Measurements from ENCODE around the gene MIEF1. TPM values are rescaled to one million over a fixed set of nuclear protein-coding genes. Genes with fewer than 3 reads are reported as not detected.

Gene MIEF1
- total and polyA plus RNA-seq, 2 donors = 12.2 to 18.4 TPM

DNA sequence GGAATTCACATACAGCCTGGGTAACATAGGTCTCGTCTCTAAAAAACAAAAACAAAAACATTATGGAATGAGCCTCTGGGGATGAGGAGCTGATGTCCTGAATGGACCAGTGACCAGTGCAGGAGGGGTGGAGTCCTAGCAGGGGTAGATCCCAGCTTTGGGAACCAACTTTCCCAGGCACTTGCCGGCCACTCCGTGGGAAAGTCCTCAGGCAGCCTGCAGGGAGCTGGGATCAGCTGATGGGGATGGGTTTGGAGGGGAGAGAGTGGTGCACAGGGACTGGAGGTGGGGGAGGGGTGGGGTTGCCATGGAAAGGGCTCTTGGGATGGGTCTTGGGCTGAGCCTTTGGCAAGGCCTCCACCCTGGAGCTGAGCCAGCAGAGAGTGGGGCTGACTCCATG lies 26.2 kb upstream of the MIEF1 start:
- WGBS = 67% methylated on average over 3 of the region's 3 CpGs
- Histone ChIP-seq H3K36me3 (ENCODE audit: insufficient read depth) (no peaks in the 10 kb centered on the region), H3K4me3 (ENCODE audit: low read depth, low read length) (no peak overlapping the region), H3K27ac (ENCODE audit: low read depth) (no peak overlapping the region), H3K4me1 (ENCODE audit: insufficient read depth) (no peaks in the 10 kb centered on the region)
- no peak for DNase-seq (ENCODE audit: extremely low spot score)

- Histone ChIP-seq H3K4me3 (ENCODE audit: low read depth, low read length) (no peak overlapping the region), H3K4me1 (ENCODE audit: insufficient read depth) (no peaks in the 10 kb centered on the region), H3K27ac (ENCODE audit: low read depth) (no peak overlapping the region), H3K36me3 (ENCODE audit: insufficient read depth) (no peaks in the 10 kb centered on the region)
- WGBS = 83% methylated on average over 13 of the region's 13 CpGs
- no peak for DNase-seq (ENCODE audit: extremely low spot score)
These were observed 25.4 kb upstream of the MIEF1 start for GRCh38 chr22:39476664-39477063.

- WGBS = 92% methylated on average over 9 of the region's 9 CpGs
These were observed 24.5 kb upstream of the MIEF1 start for GRCh38 chr22:39477542-39477941.

DNA sequence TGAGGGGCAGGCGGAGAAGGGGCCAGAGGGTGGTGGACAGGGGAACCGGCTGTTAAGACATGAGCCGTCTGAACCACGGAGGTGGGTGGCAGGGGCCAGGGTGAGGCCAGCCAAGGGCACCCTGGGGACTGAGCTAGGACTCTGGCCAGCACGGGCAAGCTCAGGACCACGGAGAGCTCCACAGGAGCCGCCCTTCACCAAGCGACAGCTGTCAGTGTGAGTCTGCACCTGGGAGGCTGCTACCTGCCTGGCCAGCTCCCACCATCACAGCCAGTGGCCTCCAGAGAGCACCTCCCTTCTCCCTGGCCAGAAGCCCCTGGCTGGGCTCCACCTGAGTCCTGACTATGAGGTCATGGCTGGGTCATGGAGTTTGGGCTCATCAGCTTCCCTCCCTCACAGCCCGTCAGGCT lies 23.6 kb upstream of the MIEF1 start:
- no peak for DNase-seq (ENCODE audit: extremely low spot score)
- WGBS = 54% methylated on average over 9 of the region's 9 CpGs
- H3K36me3 ChIP-seq (ENCODE audit: insufficient read depth) = no peaks in the 10 kb centered on the region

More at GRCh38 chr22:39477542-39477941, 24.5 kb upstream of the MIEF1 start:
- no peaks in the 10 kb centered on the region for H3K4me1 ChIP-seq (ENCODE audit: insufficient read depth)
- DNase-seq (ENCODE audit: extremely low spot score) = no peak
- no peaks in the 10 kb centered on the region for H3K36me3 ChIP-seq (ENCODE audit: insufficient read depth)
- H3K27ac ChIP-seq (ENCODE audit: low read depth) = no peak overlapping the region
- no peak overlapping the region for H3K4me3 ChIP-seq (ENCODE audit: low read depth, low read length)

DNA sequence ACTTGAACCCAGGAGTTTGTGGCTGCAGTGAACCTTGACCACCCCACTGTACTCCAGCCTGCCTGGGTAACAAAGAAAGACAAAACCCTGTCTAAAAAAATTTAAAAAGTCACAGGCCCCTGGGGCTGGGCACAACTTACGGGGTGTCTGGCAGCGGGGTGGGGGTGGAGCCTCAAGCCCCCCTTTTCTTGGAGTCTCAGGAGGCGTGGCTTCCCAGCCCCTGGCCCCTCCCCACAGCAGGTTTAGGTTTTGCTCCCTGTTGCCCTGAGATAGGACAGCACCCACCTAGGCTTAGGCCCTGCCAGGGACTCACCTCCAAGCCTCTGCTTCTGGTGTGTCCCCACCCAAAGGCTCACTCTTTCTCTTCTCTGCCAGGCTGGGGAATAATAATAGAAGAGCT lies 22.8 kb upstream of the MIEF1 start:
- Histone ChIP-seq H3K4me3 (ENCODE audit: low read depth, low read length) (no peak overlapping the region), H3K4me1 (ENCODE audit: insufficient read depth) (no peaks in the 10 kb centered on the region), H3K36me3 (ENCODE audit: insufficient read depth) (no peaks in the 10 kb centered on the region), H3K27ac (ENCODE audit: low read depth) (no peak overlapping the region)
- WGBS = 88% methylated on average over 3 of the region's 3 CpGs
- no peak for DNase-seq (ENCODE audit: extremely low spot score)

More for the DNA sequence above, 23.6 kb upstream of the MIEF1 start:
- no peak overlapping the region for H3K4me3 ChIP-seq (ENCODE audit: low read depth, low read length)
- no peak overlapping the region for H3K27ac ChIP-seq (ENCODE audit: low read depth)
- H3K4me1 ChIP-seq (ENCODE audit: insufficient read depth) = no peaks in the 10 kb centered on the region

DNA sequence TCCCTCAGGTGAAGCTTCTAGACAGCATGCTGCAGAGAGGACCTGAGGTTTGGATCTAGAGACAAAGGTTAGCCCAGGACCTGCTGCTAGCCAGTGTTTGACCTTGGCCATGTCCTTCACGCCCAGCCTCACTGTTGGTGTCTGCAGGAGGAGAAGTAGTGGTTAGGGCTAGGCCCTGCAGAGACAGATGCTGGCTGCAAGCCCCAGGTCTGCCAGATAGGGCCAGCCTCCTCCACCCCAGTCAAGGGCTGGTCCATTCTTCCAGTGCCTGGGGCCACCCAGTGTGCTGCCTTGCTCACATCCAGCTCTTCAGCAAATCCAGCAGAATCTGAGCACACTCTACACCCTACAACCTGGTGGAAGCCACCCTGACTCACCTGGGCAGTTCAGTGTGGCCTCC lies 21.5 kb upstream of the MIEF1 start:
- DNase-seq (ENCODE audit: extremely low spot score) = no peak
- H3K4me3 ChIP-seq (ENCODE audit: low read depth, low read length) = no peak overlapping the region
- H3K36me3 ChIP-seq (ENCODE audit: insufficient read depth) = no peaks in the 10 kb centered on the region
- no peaks in the 10 kb centered on the region for H3K4me1 ChIP-seq (ENCODE audit: insufficient read depth)
- WGBS = 95% methylated on average over 1 of the region's 1 CpG
- H3K27ac ChIP-seq (ENCODE audit: low read depth) = no peak overlapping the region

DNA sequence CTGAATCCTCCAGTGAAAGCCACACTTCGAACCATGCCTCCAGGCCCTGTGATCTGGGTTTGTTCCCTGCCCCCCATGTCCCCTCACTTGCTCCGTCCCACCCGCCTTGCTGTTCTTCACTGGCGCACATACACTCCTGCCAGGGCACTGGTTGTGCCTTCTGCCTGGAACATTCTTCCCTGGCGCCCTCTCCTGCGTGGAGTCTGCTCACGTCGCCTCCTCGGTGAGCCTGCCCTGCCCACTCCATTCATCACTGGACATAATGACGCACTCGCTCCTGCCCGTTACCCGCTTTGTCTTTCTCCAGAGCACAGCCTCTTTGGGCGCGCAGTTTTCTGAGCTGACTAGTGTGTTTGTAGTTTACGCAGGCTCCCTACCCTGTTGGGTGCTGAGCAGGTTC lies 21.0 kb upstream of the MIEF1 start:
- Histone ChIP-seq H3K4me3 (ENCODE audit: low read depth, low read length) (no peak overlapping the region), H3K27ac (ENCODE audit: low read depth) (no peak overlapping the region), H3K36me3 (ENCODE audit: insufficient read depth) (no peaks in the 10 kb centered on the region), H3K4me1 (ENCODE audit: insufficient read depth) (no peaks in the 10 kb centered on the region)
- 93% methylated on average over 16 of the region's 16 CpGs for WGBS
- no peak for DNase-seq (ENCODE audit: extremely low spot score)

DNA sequence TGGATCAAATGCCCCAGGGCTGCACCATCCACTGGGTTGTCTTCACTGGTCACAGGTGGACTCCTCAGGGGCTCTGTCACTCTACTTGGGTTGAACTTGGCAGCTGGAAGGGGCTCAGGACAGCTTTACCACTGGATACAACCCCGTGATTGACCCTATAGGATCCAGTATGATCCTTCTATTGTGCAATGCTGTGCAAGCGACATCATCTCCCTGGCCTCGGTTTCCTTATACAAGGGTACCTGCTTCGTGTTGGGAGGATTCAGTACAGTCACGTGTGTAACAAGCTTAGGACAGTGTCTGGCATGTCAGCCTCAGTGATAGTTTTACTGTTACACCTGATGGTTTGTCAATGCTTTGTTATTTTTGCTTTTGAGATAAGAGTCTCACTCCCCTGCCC lies 20.5 kb upstream of the MIEF1 start:
- no peak overlapping the region for H3K4me3 ChIP-seq (ENCODE audit: low read depth, low read length)
- H3K27ac ChIP-seq (ENCODE audit: low read depth) = no peak overlapping the region
- DNase-seq (ENCODE audit: extremely low spot score) = no peak
- 90% methylated on average over 5 of the region's 5 CpGs for WGBS
- H3K36me3 ChIP-seq (ENCODE audit: insufficient read depth) = no peaks in the 10 kb centered on the region
- H3K4me1 ChIP-seq (ENCODE audit: insufficient read depth) = no peaks in the 10 kb centered on the region

- no peaks in the 10 kb centered on the region for H3K36me3 ChIP-seq (ENCODE audit: insufficient read depth)
- no peak overlapping the region for H3K27ac ChIP-seq (ENCODE audit: low read depth)
- no peak for DNase-seq (ENCODE audit: extremely low spot score)
- 88% methylated on average over 3 of the region's 3 CpGs for WGBS
- H3K4me1 ChIP-seq (ENCODE audit: insufficient read depth) = no peaks in the 10 kb centered on the region
- H3K4me3 ChIP-seq (ENCODE audit: low read depth, low read length) = no peak overlapping the region
These were observed 19.3 kb upstream of the MIEF1 start for GRCh38 chr22:39482768-39483167.

GRCh38 chr22:39486951-39487825 lies 14.9 kb upstream of the MIEF1 start:
- no peaks in the 10 kb centered on the region for H3K4me1 ChIP-seq (ENCODE audit: insufficient read depth)
- H3K27ac ChIP-seq (ENCODE audit: low read depth) = no peak overlapping the region

GRCh38 chr22:39487826-39488520 lies 14.1 kb upstream of the MIEF1 start:
- H3K36me3 ChIP-seq (ENCODE audit: insufficient read depth) = no peaks in the 10 kb centered on the region
- no peak for DNase-seq (ENCODE audit: extremely low spot score)
- 97% methylated on average over 70 of the region's 70 CpGs for WGBS
- H3K4me1 ChIP-seq (ENCODE audit: insufficient read depth) = no peaks in the 10 kb centered on the region
- no peak overlapping the region for H3K27ac ChIP-seq (ENCODE audit: low read depth)
- no peak overlapping the region for H3K4me3 ChIP-seq (ENCODE audit: low read depth, low read length)

More at GRCh38 chr22:39486951-39487825, 14.9 kb upstream of the MIEF1 start:
- no peak overlapping the region for H3K4me3 ChIP-seq (ENCODE audit: low read depth, low read length)
- 83% methylated on average over 45 of the region's 45 CpGs for WGBS
- H3K36me3 ChIP-seq (ENCODE audit: insufficient read depth) = no peaks in the 10 kb centered on the region
- DNase-seq (ENCODE audit: extremely low spot score) = no peak

GRCh38 chr22:39488563-39489083 lies 13.5 kb upstream of the MIEF1 start:
- H3K4me3 ChIP-seq (ENCODE audit: low read depth, low read length) = no peak overlapping the region
- H3K4me1 ChIP-seq (ENCODE audit: insufficient read depth) = no peaks in the 10 kb centered on the region
- H3K36me3 ChIP-seq (ENCODE audit: insufficient read depth) = no peaks in the 10 kb centered on the region
- 95% methylated on average over 39 of the region's 39 CpGs for WGBS
- DNase-seq (ENCODE audit: extremely low spot score) = no peak
- H3K27ac ChIP-seq (ENCODE audit: low read depth) = no peak overlapping the region

GRCh38 chr22:39489094-39490068 lies 12.7 kb upstream of the MIEF1 start:
- 85% methylated on average over 17 of the region's 17 CpGs for WGBS
- Histone ChIP-seq H3K4me3 (ENCODE audit: low read depth, low read length) (no peak overlapping the region), H3K4me1 (ENCODE audit: insufficient read depth) (no peaks in the 10 kb centered on the region), H3K36me3 (ENCODE audit: insufficient read depth) (no peaks in the 10 kb centered on the region), H3K27ac (ENCODE audit: low read depth) (no peak overlapping the region)
- no peak for DNase-seq (ENCODE audit: extremely low spot score)
